ENCODE data around the gene LCT. TPM values are rescaled to one million over a fixed set of nuclear protein-coding genes. Genes with fewer than 3 reads are reported as not detected.
"Not testable (repeated sequence)": the region's sequence is repeated elsewhere in the genome, so short reads cannot be mapped to it uniquely, and the experiment has no call there.

LCT gene
- total and polyA plus RNA-seq, 7 experiments from 2014 or later = 0.05 to 0.68 (median 0.05) TPM; not detected in 4

- ATAC-seq; H3K27me3 Mint-ChIP-seq; H3K4me3 Mint-ChIP-seq; H3K36me3 ChIP-seq (ENCODE audit: control insufficient read depth in 2 of 3, insufficient read depth in 3 of 3, low read length in 3 of 3); CTCF ChIA-PET; H3K27ac Mint-ChIP-seq; POLR2A ChIA-PET; H3K27me3 ChIP-seq (ENCODE audit: control insufficient read depth in 2 of 2, insufficient read depth in 2 of 2, low read length in 2 of 2); H3K9me3 Mint-ChIP-seq; H3K4me1 ChIP-seq (ENCODE audit: control insufficient read depth in 2 of 2, insufficient read depth in 2 of 2, low read length in 2 of 2); H3K27ac ChIP-seq (ENCODE audit: low read depth, low read length); H3K9me3 ChIP-seq (ENCODE audit: control insufficient read depth in 2 of 3, low read length in 3 of 3); H3K4me1 Mint-ChIP-seq; H3K4me3 ChIP-seq (ENCODE audit: low read length); intact Hi-C loops (cut with micrococcal nuclease); DNase-seq: not testable (repeated sequence)
- peaks cover 0 to 19% (median 0%) of the 10 kb centered on the region in 5 donors for H3K36me3 Mint-ChIP-seq
Observed at GRCh38 chr2:135807874-135808273, 29.1 kb downstream of the LCT start.

GRCh38 chr2:135803278-135803677 is 33.7 kb downstream of the LCT start:
- ChIA-PET POLR2A (no interaction called here), CTCF (no interaction called here)
- Histone ChIP-seq H3K4me1 (ENCODE audit: control insufficient read depth in 2 of 2, insufficient read depth in 2 of 2, low read length in 2 of 2) (no peaks in the 10 kb centered on the region), H3K9me3 (ENCODE audit: control insufficient read depth in 2 of 3, low read length in 3 of 3) (no peaks in the 10 kb centered on the region), H3K27me3 (ENCODE audit: control insufficient read depth in 2 of 2, insufficient read depth in 2 of 2, low read length in 2 of 2) (no peaks in the 10 kb centered on the region), H3K27ac (ENCODE audit: low read depth, low read length) (no peak overlapping the region), H3K4me3 (ENCODE audit: low read length) (no peak overlapping the region), H3K36me3 (ENCODE audit: control insufficient read depth in 2 of 3, insufficient read depth in 3 of 3, low read length in 3 of 3) (no peaks in the 10 kb centered on the region)
- H3K36me3 Mint-ChIP-seq = peaks cover 0 to 28% (median 4%) of the 10 kb centered on the region in 5 donors
- no peak overlapping the region for H3K27ac Mint-ChIP-seq
- intact Hi-C loops (cut with micrococcal nuclease) = no loop called here
- no peaks in the 10 kb centered on the region for H3K27me3 Mint-ChIP-seq
- no peak for ATAC-seq
- H3K4me1 Mint-ChIP-seq = no peaks in the 10 kb centered on the region
- H3K9me3 Mint-ChIP-seq = peaks cover 0 to 22% (median 11%) of the 10 kb centered on the region in 11 donors
- no peak for DNase-seq
- H3K4me3 Mint-ChIP-seq = no peak overlapping the region

DNA sequence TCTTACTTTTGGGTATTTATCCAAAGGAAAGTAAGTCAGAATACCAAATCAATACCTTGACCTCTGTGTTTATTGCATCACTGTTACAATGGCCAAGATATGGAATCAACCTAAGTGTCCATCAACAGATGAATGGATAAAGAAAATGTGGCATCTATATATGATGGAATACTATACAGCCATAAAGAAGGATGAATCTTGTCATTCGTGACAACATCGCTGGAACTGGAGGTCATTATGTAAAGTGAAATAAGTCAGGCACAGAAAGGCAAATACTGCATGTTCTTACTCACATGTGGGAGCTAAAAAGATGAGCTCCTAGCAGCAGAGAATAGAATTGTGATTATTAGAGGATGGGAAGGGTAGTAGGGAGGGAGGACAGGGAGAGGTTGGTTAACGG is 34.6 kb downstream of the LCT start:
- DNase-seq (no peak), ATAC-seq (no peak)
- Mint-ChIP-seq H3K27ac (no peak overlapping the region), H3K36me3 (peaks cover 0 to 28% (median 4%) of the 10 kb centered on the region in 5 donors), H3K4me3 (no peak overlapping the region), H3K27me3 (no peaks in the 10 kb centered on the region), H3K4me1 (peaks cover 0 to 3% (median 3%) of the 10 kb centered on the region in 7 donors), H3K9me3 (peaks cover 0 to 22% (median 11%) of the 10 kb centered on the region in 11 donors)
- no peaks in the 10 kb centered on the region for H3K36me3 ChIP-seq (ENCODE audit: control insufficient read depth in 2 of 3, insufficient read depth in 3 of 3, low read length in 3 of 3)
- intact Hi-C loops (cut with micrococcal nuclease) = no loop called here
- H3K27me3 ChIP-seq (ENCODE audit: control insufficient read depth in 2 of 2, insufficient read depth in 2 of 2, low read length in 2 of 2) = no peaks in the 10 kb centered on the region
- POLR2A ChIA-PET = no interaction called here
- no peak overlapping the region for H3K4me3 ChIP-seq (ENCODE audit: low read length)
- CTCF ChIA-PET = no interaction called here
- H3K9me3 ChIP-seq (ENCODE audit: control insufficient read depth in 2 of 3, low read length in 3 of 3) = no peaks in the 10 kb centered on the region
- no peak overlapping the region for H3K27ac ChIP-seq (ENCODE audit: low read depth, low read length)
- peaks cover 0 to 4% of the 10 kb centered on the region in 2 donors for H3K4me1 ChIP-seq (ENCODE audit: control insufficient read depth in 2 of 2, insufficient read depth in 2 of 2, low read length in 2 of 2)

DNA sequence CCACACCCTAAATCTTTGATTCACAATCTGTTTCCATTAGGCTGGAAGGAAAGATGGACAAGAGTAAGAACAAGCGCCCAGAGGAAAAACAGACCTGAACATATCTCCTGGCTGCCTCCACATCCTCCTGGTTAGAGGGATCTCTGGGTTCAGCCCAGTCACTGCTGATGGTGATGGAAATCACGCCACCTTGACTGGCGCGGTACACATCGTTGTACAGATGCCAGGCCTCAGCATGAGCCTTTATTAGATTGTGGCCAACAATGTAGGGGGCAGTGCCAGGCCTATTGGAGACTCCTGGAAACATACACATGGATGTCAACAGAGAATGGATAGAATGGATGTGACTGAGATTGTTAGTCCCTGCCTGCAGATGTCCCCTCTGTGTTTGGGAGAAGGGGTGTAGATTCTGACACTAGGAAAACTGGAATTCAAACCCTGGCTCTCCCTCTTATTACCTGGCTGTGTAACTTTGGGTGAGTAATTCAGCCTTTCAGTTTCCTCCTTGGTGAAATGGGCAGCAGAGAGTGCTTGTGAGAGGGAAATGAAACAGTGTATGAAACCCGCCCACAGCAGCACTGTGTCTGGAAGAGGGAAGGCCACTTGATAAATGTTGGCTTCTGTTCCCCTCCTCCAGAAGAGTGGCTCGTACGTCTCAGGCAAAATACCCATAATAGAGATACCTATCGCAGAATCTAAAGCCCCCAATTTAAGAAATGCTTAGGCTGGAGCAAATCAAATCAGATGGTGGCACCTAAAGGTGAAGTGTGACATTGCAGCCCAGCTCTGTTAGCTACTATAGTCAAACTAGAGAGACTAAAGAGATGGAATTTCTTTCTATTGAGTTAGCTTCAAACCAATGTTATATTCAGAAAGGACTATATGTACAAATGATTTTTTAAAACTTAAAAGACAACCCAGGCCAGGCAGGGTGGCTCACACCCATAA is 36.2 kb downstream of the LCT start:
- Histone ChIP-seq H3K27ac (ENCODE audit: low read depth, low read length) (no peak overlapping the region), H3K4me1 (ENCODE audit: control insufficient read depth in 2 of 2, insufficient read depth in 2 of 2, low read length in 2 of 2) (peaks cover 0 to 6% of the 10 kb centered on the region in 2 donors), H3K9me3 (ENCODE audit: control insufficient read depth in 2 of 3, low read length in 3 of 3) (no peaks in the 10 kb centered on the region), H3K4me3 (ENCODE audit: low read length) (no peak overlapping the region), H3K36me3 (ENCODE audit: control insufficient read depth in 2 of 3, insufficient read depth in 3 of 3, low read length in 3 of 3) (no peaks in the 10 kb centered on the region), H3K27me3 (ENCODE audit: control insufficient read depth in 2 of 2, insufficient read depth in 2 of 2, low read length in 2 of 2) (no peaks in the 10 kb centered on the region)
- ChIA-PET CTCF (no interaction called here), POLR2A (no interaction called here)
- Mint-ChIP-seq H3K4me3 (no peak overlapping the region), H3K4me1 (peaks cover 0 to 8% (median 5%) of the 10 kb centered on the region in 7 donors), H3K27ac (no peak overlapping the region), H3K27me3 (no peaks in the 10 kb centered on the region), H3K36me3 (peaks cover 0 to 28% (median 4%) of the 10 kb centered on the region in 5 donors), H3K9me3 (peaks cover 0 to 22% (median 11%) of the 10 kb centered on the region in 11 donors)
- DNase-seq (no peak), ATAC-seq (no peak)
- intact Hi-C loops (cut with micrococcal nuclease) = no loop called here

GRCh38 chr2:135799738-135800137 is 37.2 kb downstream of the LCT start:
- H3K27me3 Mint-ChIP-seq = no peaks in the 10 kb centered on the region
- CTCF ChIA-PET = no interaction called here

GRCh38 chr2:135798762-135799161 is 38.2 kb downstream of the LCT start:
- no peak overlapping the region for H3K27ac Mint-ChIP-seq
- Histone ChIP-seq H3K4me1 (ENCODE audit: control insufficient read depth in 2 of 2, insufficient read depth in 2 of 2, low read length in 2 of 2) (peaks cover 0 to 6% of the 10 kb centered on the region in 2 donors), H3K36me3 (ENCODE audit: control insufficient read depth in 2 of 3, insufficient read depth in 3 of 3, low read length in 3 of 3) (no peaks in the 10 kb centered on the region), H3K9me3 (ENCODE audit: control insufficient read depth in 2 of 3, low read length in 3 of 3) (no peaks in the 10 kb centered on the region), H3K27me3 (ENCODE audit: control insufficient read depth in 2 of 2, insufficient read depth in 2 of 2, low read length in 2 of 2) (no peaks in the 10 kb centered on the region), H3K4me3 (ENCODE audit: low read length) (no peak overlapping the region), H3K27ac (ENCODE audit: low read depth, low read length) (no peak overlapping the region)
- no peak overlapping the region for H3K4me3 Mint-ChIP-seq
- POLR2A ChIA-PET = interaction anchor here (0.7 kb wide), 1 partner anchor 12 kb away, joined by 6 read pairs; no protein-coding TSS in a partner anchor
- peaks cover 0 to 22% (median 11%) of the 10 kb centered on the region in 11 donors for H3K9me3 Mint-ChIP-seq
- no peak for ATAC-seq
- CTCF ChIA-PET = interaction anchor here (0.5 to 2.1 kb wide), 3 partner anchors 13 to 814 kb away, joined by 3 to 9 read pairs (median 3); no protein-coding TSS in a partner anchor
- peaks cover 0 to 19% (median 14%) of the 10 kb centered on the region in 7 donors for H3K4me1 Mint-ChIP-seq
- intact Hi-C loops (cut with micrococcal nuclease) = loop anchor here in 1 of 2 donors (5.0 kb wide), 1 partner anchor 811 kb away; no protein-coding TSS in a partner anchor
- no peaks in the 10 kb centered on the region for H3K27me3 Mint-ChIP-seq
- H3K36me3 Mint-ChIP-seq = peaks cover 0 to 31% (median 4%) of the 10 kb centered on the region in 5 donors
- no peak for DNase-seq

More at GRCh38 chr2:135799738-135800137, 37.2 kb downstream of the LCT start:
- Mint-ChIP-seq H3K9me3 (peaks cover 0 to 22% (median 11%) of the 10 kb centered on the region in 11 donors), H3K4me1 (peaks cover 0 to 14% (median 11%) of the 10 kb centered on the region in 7 donors), H3K36me3 (peaks cover 0 to 30% (median 4%) of the 10 kb centered on the region in 5 donors), H3K27ac (no peak overlapping the region), H3K4me3 (no peak overlapping the region)
- intact Hi-C loops (cut with micrococcal nuclease) = loop anchor here in 1 of 2 donors (5.0 kb wide), 1 partner anchor 812 kb away; no protein-coding TSS in a partner anchor
- DNase-seq (no peak), ATAC-seq (no peak)
- H3K27ac ChIP-seq (ENCODE audit: low read depth, low read length) = no peak overlapping the region
- H3K4me1 ChIP-seq (ENCODE audit: control insufficient read depth in 2 of 2, insufficient read depth in 2 of 2, low read length in 2 of 2) = peaks cover 0 to 6% of the 10 kb centered on the region in 2 donors
- H3K27me3 ChIP-seq (ENCODE audit: control insufficient read depth in 2 of 2, insufficient read depth in 2 of 2, low read length in 2 of 2) = no peaks in the 10 kb centered on the region
- POLR2A ChIA-PET = no interaction called here
- no peaks in the 10 kb centered on the region for H3K36me3 ChIP-seq (ENCODE audit: control insufficient read depth in 2 of 3, insufficient read depth in 3 of 3, low read length in 3 of 3)
- no peak overlapping the region for H3K4me3 ChIP-seq (ENCODE audit: low read length)
- no peaks in the 10 kb centered on the region for H3K9me3 ChIP-seq (ENCODE audit: control insufficient read depth in 2 of 3, low read length in 3 of 3)

All from naive thymus-derived CD4-positive, alpha-beta T cell (primary cell).